IMR-90 (cell line): ENCODE results near the gene SPAG7. TPM values are rescaled to one million over a fixed set of nuclear protein-coding genes. Genes with fewer than 3 reads are reported as not detected.

Source experiments
- ATAC-seq: fragments of 200-7000 bp; cut with Tn5 transposase; 2 replicates; pipeline ENCODE4 v1.9.1; 2020; ENCODE audit warnings: low read depth, mild to moderate bottlenecking, moderate library complexity
- BruUV-seq: library from RNA; stranded (reverse); fragments of 400-500 nt; replicated peaks from 2 replicates; lab custom pipeline; 2021; lab: Mats Ljungman, UMichigan
- CTCF ChIA-PET: fragments of 300-600 bp; formaldehyde crosslinking; extraction: SDS; loops from one replicate; lab custom pipeline; 2021; ENCODE audit warnings: antibody characterized with exemption; lab: Yijun Ruan, JAX
- POLR2A ChIA-PET: fragments of 300-600 bp; sonication (Branson Sonifier 250); formaldehyde crosslinking; loops from one replicate; lab custom pipeline; 2022; ENCODE audit warnings: antibody characterized with exemption; ENCODE audit not compliant: unreplicated experiment; lab: Charles Lee
- DNase-seq: peaks from one replicate; pipeline ENCODE4 v3.0.0; 2013
- H2AFZ ChIP-seq: replicated peaks from 2 replicates; pipeline ENCODE3; 2013; ENCODE audit warnings: low read length, mild to moderate bottlenecking; ENCODE audit not compliant: poor library complexity
- H2AK5ac ChIP-seq: 2 replicates; pipeline ENCODE4 v1.6.1; 2013; ENCODE audit warnings: low read depth, low read length, inconsistent platforms
- H2AK9ac ChIP-seq: replicated peaks from 2 replicates; pipeline ENCODE3; 2013; ENCODE audit warnings: mild to moderate bottlenecking, low read depth, low read length, moderate library complexity; ENCODE audit not compliant: poor library complexity
- H2BK120ac ChIP-seq: 2 replicates; pipeline ENCODE4 v1.6.1; 2013; ENCODE audit warnings: low read depth, low read length, inconsistent platforms
- H2BK15ac ChIP-seq: 3 replicates; pipeline ENCODE4 v1.6.1; 2013; ENCODE audit warnings: low read depth, low read length, inconsistent platforms
- H2BK20ac ChIP-seq: 2 replicates; pipeline ENCODE4 v1.6.1; 2013; ENCODE audit warnings: low read depth, mild to moderate bottlenecking, inconsistent platforms, low read length, moderate library complexity
- H2BK5ac ChIP-seq: 2 replicates; pipeline ENCODE4 v1.6.1; 2013; ENCODE audit warnings: mild to moderate bottlenecking, low read depth, low read length, inconsistent platforms; ENCODE audit not compliant: poor library complexity, severe bottlenecking
- H3K14ac ChIP-seq: replicated peaks from 2 replicates; pipeline ENCODE4 v1.6.1; 2013; ENCODE audit warnings: low read depth, low read length, inconsistent platforms
- H3K18ac ChIP-seq: 2 replicates; pipeline ENCODE4 v1.6.1; 2013; ENCODE audit warnings: low read depth, low read length, control low read depth
- H3K23ac ChIP-seq: 2 replicates; pipeline ENCODE4 v1.6.1; 2013; ENCODE audit warnings: low read depth, low read length, inconsistent platforms
- H3K27ac ChIP-seq: 2 replicates; pipeline ENCODE4 v1.5.1; 2013; ENCODE audit warnings: mild to moderate bottlenecking, control low read depth, low read length; ENCODE audit not compliant: insufficient read depth
- H3K27me3 ChIP-seq: 2 replicates; pipeline ENCODE4 v1.6.1; 2013; ENCODE audit warnings: low read length; ENCODE audit not compliant: control insufficient read depth, insufficient read depth
- H3K36me3 ChIP-seq: 2 replicates; pipeline ENCODE4 v1.6.1; 2013; ENCODE audit warnings: low read length, mixed read lengths; ENCODE audit not compliant: control insufficient read depth, insufficient read depth
- H3K4ac ChIP-seq: 2 replicates; pipeline ENCODE4 v1.6.1; 2013; ENCODE audit warnings: low read depth, low read length, inconsistent platforms
- H3K4me1 ChIP-seq: 2 replicates; pipeline ENCODE4 v1.6.1; 2013; ENCODE audit warnings: low read length, mixed read lengths; ENCODE audit not compliant: control insufficient read depth, insufficient read depth
- H3K4me2 ChIP-seq: 2 replicates; pipeline ENCODE4 v1.6.1; 2013; ENCODE audit warnings: low read depth, mild to moderate bottlenecking, control low read depth, low read length, moderate library complexity
- H3K4me3 ChIP-seq: 2 replicates; pipeline ENCODE4 v1.5.1; 2013; ENCODE audit warnings: low read depth, mild to moderate bottlenecking, control low read depth, low read length, moderate library complexity; ENCODE audit not compliant: insufficient read depth
- H3K56ac ChIP-seq: 2 replicates; pipeline ENCODE4 v1.6.1; 2013; ENCODE audit warnings: low read length, inconsistent platforms; ENCODE audit not compliant: insufficient read depth; ENCODE audit errors: extremely low read depth
- H3K79me1 ChIP-seq, 2 experiments: 2 replicates each; pipeline ENCODE4 v1.6.1; 2013; ENCODE audit warnings: low read length in 2 of 2, inconsistent platforms in 1 of 2, low read depth in 1 of 2
- H3K9ac ChIP-seq: 2 replicates; pipeline ENCODE4 v1.6.1; 2013; ENCODE audit warnings: low read depth, low read length, control low read depth
- H3K9me1 ChIP-seq: 2 replicates; pipeline ENCODE4 v1.6.1; 2013; ENCODE audit warnings: low read length, inconsistent platforms; ENCODE audit not compliant: insufficient read depth
- H3K9me3 ChIP-seq: 2 replicates; pipeline ENCODE4 v1.6.1; 2013; ENCODE audit warnings: low read length; ENCODE audit not compliant: control insufficient read depth, insufficient read depth
- H4K20me1 ChIP-seq: 2 replicates; pipeline ENCODE4 v1.6.1; 2013; ENCODE audit warnings: low read length, inconsistent platforms; ENCODE audit not compliant: insufficient read depth
- H4K5ac ChIP-seq: 2 replicates; pipeline ENCODE4 v1.6.1; 2013; ENCODE audit warnings: mild to moderate bottlenecking, low read depth, low read length, control low read depth
- H4K8ac ChIP-seq, 2 experiments: 2 replicates each; pipeline ENCODE4 v1.6.1; 2013; ENCODE audit warnings: low read depth in 2 of 2, low read length in 2 of 2, control low read depth in 1 of 2, inconsistent platforms in 1 of 2
- H4K91ac ChIP-seq: 2 replicates; pipeline ENCODE4 v1.6.1; 2013; ENCODE audit warnings: low read depth, low read length, inconsistent platforms; ENCODE audit not compliant: insufficient read depth
- BHLHE40 ChIP-seq: fragments of 150-350 bp; IDR thresholded peaks from 2 replicates; pipeline ENCODE4 v1.6.1; 2016; ENCODE audit warnings: mild to moderate bottlenecking, low read depth, low read length
- CEBPB ChIP-seq: IDR thresholded peaks from 2 replicates; pipeline ENCODE4 v1.6.1; 2012; ENCODE audit warnings: low read depth, low read length, improper control_type of control experiment
- CHD1 ChIP-seq: IDR thresholded peaks from 2 replicates; pipeline ENCODE4 v1.6.1; 2012; ENCODE audit warnings: low read depth, low read length, improper control_type of control experiment
- FOS ChIP-seq: fragments of 150-350 bp; IDR thresholded peaks from 2 replicates; pipeline ENCODE4 v1.6.1; 2016; ENCODE audit warnings: low read depth, low read length
- MAFK ChIP-seq: IDR thresholded peaks from 2 replicates; pipeline ENCODE4 v1.6.1; 2012; ENCODE audit warnings: low read depth, low read length, improper control_type of control experiment
- RAD21 ChIP-seq: IDR thresholded peaks from 2 replicates; pipeline ENCODE4 v1.6.1; 2012; ENCODE audit warnings: low read length, improper control_type of control experiment
- RFX5 ChIP-seq: IDR thresholded peaks from 2 replicates; pipeline ENCODE4 v1.8.0; 2012; ENCODE audit warnings: low read depth, mild to moderate bottlenecking, low read length, moderate library complexity
- SMC3 ChIP-seq: fragments of 150-350 bp; IDR thresholded peaks from 2 replicates; pipeline ENCODE4 v1.6.1; 2016; ENCODE audit warnings: low read depth, mild to moderate bottlenecking, antibody characterized with exemption, low read length, moderate library complexity
- WGBS, 2 experiments: methylation state at CpG; one replicate each; pipeline versions ENCODE4 v1.1.5 to v1.1.7; 2013; ENCODE audit warnings: missing lambda C conversion rate in 2 of 2; ENCODE audit not compliant: insufficient read length in 1 of 2; ENCODE audit errors: extremely low coverage in 2 of 2; 5-methylcytosine and 5-hydroxymethylcytosine counted together
- dilution Hi-C: fragments of 300-500 bp; cut with HindIII; formaldehyde crosslinking; loops from one replicate; pipeline ENCODE4 v1.14.3; 2018; ENCODE audit warnings: low sequenced_read_pairs; ENCODE audit not compliant: unreplicated experiment
- in situ Hi-C: fragments of 300-500 bp; cut with MboI; formaldehyde crosslinking; loops from 3 replicates; pipeline ENCODE4 v1.14.3; 2019; ENCODE audit warnings: low sequenced_read_pairs, inconsistent platforms, mixed read lengths
- intact Hi-C: fragments of 100-400 bp; cut with micrococcal nuclease; formaldehyde crosslinking; loops from 2 replicates; pipeline ENCODE4 v1.10.0; 2022
- polyA plus RNA-seq, 3 experiments: library from polyadenylated mRNA; depleted of rRNA; stranded (reverse); fragments of >200 nt; gene quantifications; 2 replicates each; pipeline ENCODE4 v1.2.3, GENCODE V29; 2012; ENCODE audit warnings: low replicate concordance in 1 of 3
- total RNA-seq: library from RNA; depleted of rRNA; stranded (reverse); fragments of >200 nt; gene quantifications from 2 replicates; pipeline ENCODE4 v1.2.3, GENCODE V29; 2012
- TF ChIP-seq, protein P1 (sequence below): conservative IDR thresholded peaks from 2 replicates; pipeline ENCODE4 v1.5.1; 2012; ENCODE audit warnings: mild to moderate bottlenecking, low read depth, low read length, improper control_type of control experiment

Gene SPAG7
- total and polyA plus RNA-seq, 2 of the 4 experiments (the other 2 are of a cell fraction): 50.2 to 108 TPM

DNA sequence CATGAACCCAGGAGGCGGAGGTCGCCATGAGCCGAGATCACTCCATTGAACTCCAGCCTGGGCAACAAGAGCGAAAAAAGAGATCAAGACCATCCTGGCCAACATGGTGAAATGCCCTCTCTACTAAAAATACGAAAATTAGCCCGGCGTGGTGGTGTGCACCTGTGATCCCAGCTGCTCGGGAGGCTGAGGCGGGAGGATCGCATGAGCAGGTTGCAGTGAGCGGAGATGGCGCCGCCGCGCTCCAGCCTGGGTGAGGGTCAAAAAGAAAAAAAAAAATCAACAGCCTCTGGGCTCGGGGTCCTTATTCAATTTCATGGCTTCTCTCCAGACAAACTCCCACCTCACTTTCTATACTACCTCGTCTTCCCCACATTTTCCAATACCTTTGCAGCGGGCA, 38.7 kb downstream of the SPAG7 start:
- Histone ChIP-seq H3K79me1 (no peaks in the 10 kb centered on the region), H2BK15ac (no peak overlapping the region), H3K36me3 (peaks cover 1% of the 10 kb centered on the region; the same call in 1 of the 2 replicates), H3K4ac (no peak overlapping the region), H3K9me3 (no peaks in the 10 kb centered on the region), H3K4me3 (no peak overlapping the region), H3K27ac (no peak overlapping the region), H3K9ac (no peak overlapping the region), H4K5ac (no peak overlapping the region), H3K27me3 (no peaks in the 10 kb centered on the region), H2BK5ac (no peak overlapping the region), H4K8ac (no peak overlapping the region), H2BK20ac (no peak overlapping the region), H4K20me1 (no peaks in the 10 kb centered on the region), H3K4me2 (no peak overlapping the region), H3K56ac (no peak overlapping the region), H3K9me1 (peaks cover 5% of the 10 kb centered on the region; the same call in 1 of the 2 replicates), H3K14ac (no peak overlapping the region), H3K4me1 (no peaks in the 10 kb centered on the region; the same call in 1 of the 2 replicates), H3K23ac (no peak overlapping the region), H4K91ac (no peak overlapping the region), H2BK120ac (no peak overlapping the region), H2AK5ac (no peak overlapping the region), H2AFZ (no peak overlapping the region), H2AK9ac (no peak overlapping the region), H3K18ac (no peak overlapping the region)
- intact Hi-C loops: no loop called here
- no peak for DNase-seq
- in situ Hi-C loops: no loop called here
- no peak for ATAC-seq
- dilution Hi-C loops: no loop called here
- ChIA-PET POLR2A (no interaction called here), CTCF (no interaction called here)
- WGBS, 2 experiments: 95 to 100% methylated on average over 1 to 7 of the region's 18 CpGs
- TF ChIP-seq RFX5: no peak
- TF ChIP-seq MAFK: no peak
- TF ChIP-seq RAD21: no peak
- TF ChIP-seq, protein P1, sequence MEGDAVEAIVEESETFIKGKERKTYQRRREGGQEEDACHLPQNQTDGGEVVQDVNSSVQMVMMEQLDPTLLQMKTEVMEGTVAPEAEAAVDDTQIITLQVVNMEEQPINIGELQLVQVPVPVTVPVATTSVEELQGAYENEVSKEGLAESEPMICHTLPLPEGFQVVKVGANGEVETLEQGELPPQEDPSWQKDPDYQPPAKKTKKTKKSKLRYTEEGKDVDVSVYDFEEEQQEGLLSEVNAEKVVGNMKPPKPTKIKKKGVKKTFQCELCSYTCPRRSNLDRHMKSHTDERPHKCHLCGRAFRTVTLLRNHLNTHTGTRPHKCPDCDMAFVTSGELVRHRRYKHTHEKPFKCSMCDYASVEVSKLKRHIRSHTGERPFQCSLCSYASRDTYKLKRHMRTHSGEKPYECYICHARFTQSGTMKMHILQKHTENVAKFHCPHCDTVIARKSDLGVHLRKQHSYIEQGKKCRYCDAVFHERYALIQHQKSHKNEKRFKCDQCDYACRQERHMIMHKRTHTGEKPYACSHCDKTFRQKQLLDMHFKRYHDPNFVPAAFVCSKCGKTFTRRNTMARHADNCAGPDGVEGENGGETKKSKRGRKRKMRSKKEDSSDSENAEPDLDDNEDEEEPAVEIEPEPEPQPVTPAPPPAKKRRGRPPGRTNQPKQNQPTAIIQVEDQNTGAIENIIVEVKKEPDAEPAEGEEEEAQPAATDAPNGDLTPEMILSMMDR: no peak
- no peak for TF ChIP-seq CHD1
- TF ChIP-seq BHLHE40: no peak
- TF ChIP-seq SMC3: no peak
- no peak for TF ChIP-seq FOS
- TF ChIP-seq CEBPB: no peak
- no TSS peak for BruUV-seq
